HEK293 (cell line): ENCODE data around the gene CHAC1.
A peak's percentile ranks its signal among the peaks of the same experiment; 100 is the strongest.

Source experiments
- GLIS1 ChIP-seq: fragments of 450-650 bp; formaldehyde crosslinking; IDR thresholded peaks from 2 replicates; pipeline ENCODE4 v1.5.1; 2016; ENCODE audit warnings: missing biosample characterization, missing genetic modification characterization
- KLF1 ChIP-seq: fragments of 450-650 bp; formaldehyde crosslinking; IDR thresholded peaks from 2 replicates; pipeline ENCODE4 v1.5.1; 2016; ENCODE audit warnings: missing biosample characterization, missing genetic modification characterization
- KLF7 ChIP-seq: fragments of 450-650 bp; formaldehyde crosslinking; IDR thresholded peaks from 2 replicates; pipeline ENCODE4 v1.5.1; 2016; ENCODE audit warnings: missing biosample characterization, missing genetic modification characterization, borderline replicate concordance
- PATZ1 ChIP-seq: fragments of 450-650 bp; formaldehyde crosslinking; IDR thresholded peaks from 2 replicates; pipeline ENCODE4 v1.5.1; 2016; ENCODE audit warnings: missing biosample characterization, missing genetic modification characterization
- PRDM10 ChIP-seq: fragments of 450-650 bp; formaldehyde crosslinking; IDR thresholded peaks from 2 replicates; pipeline ENCODE4 v1.5.1; 2016; ENCODE audit warnings: missing biosample characterization, missing genetic modification characterization
- PRDM6 ChIP-seq: fragments of 450-650 bp; formaldehyde crosslinking; IDR thresholded peaks from 2 replicates; pipeline ENCODE4 v1.5.1; 2017; ENCODE audit warnings: missing biosample characterization, missing genetic modification characterization
- WT1 ChIP-seq: fragments of 450-650 bp; formaldehyde crosslinking; IDR thresholded peaks from 2 replicates; pipeline ENCODE4 v1.5.1; 2016; ENCODE audit warnings: missing biosample characterization, missing genetic modification characterization
- ZBTB20 ChIP-seq: fragments of 450-650 bp; formaldehyde crosslinking; IDR thresholded peaks from 2 replicates; pipeline ENCODE4 v1.5.1; 2016; ENCODE audit warnings: missing biosample characterization, missing genetic modification characterization
- ZBTB7A ChIP-seq: fragments of 450-650 bp; formaldehyde crosslinking; IDR thresholded peaks from 2 replicates; pipeline ENCODE4 v1.5.1; 2016; ENCODE audit warnings: low read depth, missing biosample characterization, missing genetic modification characterization
- ZFP3 ChIP-seq: fragments of 450-650 bp; formaldehyde crosslinking; IDR thresholded peaks from 2 replicates; pipeline ENCODE4 v1.5.1; 2016; ENCODE audit warnings: low read depth, missing biosample characterization, missing genetic modification characterization
- ZNF202 ChIP-seq: fragments of 450-650 bp; formaldehyde crosslinking; IDR thresholded peaks from 2 replicates; pipeline ENCODE4 v1.5.1; 2016; ENCODE audit warnings: missing biosample characterization, missing genetic modification characterization, borderline replicate concordance
- ZNF214 ChIP-seq: fragments of 450-650 bp; formaldehyde crosslinking; IDR thresholded peaks from 2 replicates; pipeline ENCODE4 v1.5.1; 2017; ENCODE audit warnings: missing biosample characterization, mild to moderate bottlenecking, missing genetic modification characterization, borderline replicate concordance
- ZNF311 ChIP-seq: fragments of 450-650 bp; formaldehyde crosslinking; IDR thresholded peaks from 2 replicates; pipeline ENCODE4 v1.5.1; 2017; ENCODE audit warnings: missing biosample characterization, missing genetic modification characterization, borderline replicate concordance
- ZNF324 ChIP-seq: fragments of 450-650 bp; formaldehyde crosslinking; IDR thresholded peaks from 2 replicates; pipeline ENCODE4 v1.5.1; 2016; ENCODE audit warnings: missing biosample characterization, missing genetic modification characterization
- ZNF341 ChIP-seq: fragments of 450-650 bp; formaldehyde crosslinking; IDR thresholded peaks from 2 replicates; pipeline ENCODE4; 2016; ENCODE audit warnings: low read depth, missing biosample characterization, missing genetic modification characterization
- ZNF354C ChIP-seq: fragments of 450-650 bp; formaldehyde crosslinking; IDR thresholded peaks from 2 replicates; pipeline ENCODE4 v1.5.1; 2016; ENCODE audit warnings: missing biosample characterization, missing genetic modification characterization, low read depth, borderline replicate concordance
- ZNF394 ChIP-seq: fragments of 450-650 bp; formaldehyde crosslinking; IDR thresholded peaks from 2 replicates; pipeline ENCODE4 v1.5.1; 2016; ENCODE audit warnings: missing biosample characterization, missing genetic modification characterization, mild to moderate bottlenecking, moderate library complexity, borderline replicate concordance
- ZNF513 ChIP-seq: fragments of 450-650 bp; IDR thresholded peaks from 2 replicates; pipeline ENCODE4 v1.5.1; 2018; ENCODE audit warnings: missing biosample characterization, missing genetic modification characterization
- ZNF514 ChIP-seq: fragments of 450-650 bp; formaldehyde crosslinking; IDR thresholded peaks from 2 replicates; pipeline ENCODE4 v1.5.1; 2016; ENCODE audit warnings: missing biosample characterization, missing genetic modification characterization
- ZNF600 ChIP-seq: fragments of 450-650 bp; formaldehyde crosslinking; IDR thresholded peaks from 2 replicates; pipeline ENCODE4 v1.5.1; 2016; ENCODE audit warnings: missing biosample characterization, missing genetic modification characterization
- ZNF626 ChIP-seq: fragments of 450-650 bp; sonication (Bioruptor Pico); formaldehyde crosslinking; IDR thresholded peaks from 2 replicates; pipeline ENCODE4 v1.5.1; 2018; ENCODE audit warnings: missing biosample characterization, missing genetic modification characterization, inconsistent platforms
- ZNF692 ChIP-seq: fragments of 450-650 bp; formaldehyde crosslinking; IDR thresholded peaks from 2 replicates; pipeline ENCODE4 v1.5.1; 2016; ENCODE audit warnings: missing biosample characterization, missing genetic modification characterization
- ZNF747 ChIP-seq: fragments of 450-650 bp; formaldehyde crosslinking; IDR thresholded peaks from 2 replicates; pipeline ENCODE4 v1.5.1; 2016; ENCODE audit warnings: missing biosample characterization, missing genetic modification characterization
- ZSCAN4 ChIP-seq: fragments of 450-650 bp; formaldehyde crosslinking; IDR thresholded peaks from 2 replicates; pipeline ENCODE4 v1.5.1; 2017; ENCODE audit warnings: missing biosample characterization, missing genetic modification characterization
- ZSCAN5A ChIP-seq: fragments of 450-650 bp; formaldehyde crosslinking; IDR thresholded peaks from 2 replicates; pipeline ENCODE4 v1.5.1; 2016; ENCODE audit warnings: missing biosample characterization, missing genetic modification characterization

Gene CHAC1

GRCh38 chr15:40941068-40941527 lies 12.2 kb upstream of the CHAC1 start (continued):
- TF ChIP-seq PATZ1 (tag by site-specific recombination) (0 out of 2 replicates have a peak, but pooled peaks have one; percentile 33), KLF7 (no peak), ZNF747 (tag by site-specific recombination) (no peak), ZNF514 (no peak), ZNF626 (tag by site-specific recombination) (no peak), ZNF341 (tag by site-specific recombination) (peak; percentile 51; the same call in 1 of the 2 replicates), ZBTB7A (tag by site-specific recombination) (no peak), WT1 (tag by site-specific recombination) (no peak), ZNF354C (tag by site-specific recombination) (no peak), ZNF214 (no peak), KLF1 (tag by site-specific recombination) (no peak), ZNF311 (tag by site-specific recombination) (no peak), ZSCAN5A (tag by site-specific recombination) (no peak), ZNF324 (tag by site-specific recombination) (no peak), ZNF394 (tag by site-specific recombination) (peak; percentile 54; the same call in 1 of the 2 replicates), ZBTB20 (tag by site-specific recombination) (peak; percentile 65; the same call in 1 of the 2 replicates), ZSCAN4 (tag by site-specific recombination) (no peak), PRDM6 (no peak), ZFP3 (no peak), PRDM10 (tag by site-specific recombination) (no peak), ZNF513 (tag by site-specific recombination) (no peak), ZNF202 (tag by site-specific recombination) (no peak), GLIS1 (tag by site-specific recombination) (no peak), ZNF600 (tag by site-specific recombination) (no peak), ZNF692 (tag by site-specific recombination) (peak; percentile 55; the same call in 1 of the 2 replicates)
